ENCODE data around the gene TNRC6B.
A peak's percentile ranks its signal among the peaks of the same experiment; 100 is the strongest.
"Not testable (repeated sequence)": the region's sequence is repeated elsewhere in the genome, so short reads cannot be mapped to it uniquely, and the experiment has no call there.

Gene TNRC6B

DNA sequence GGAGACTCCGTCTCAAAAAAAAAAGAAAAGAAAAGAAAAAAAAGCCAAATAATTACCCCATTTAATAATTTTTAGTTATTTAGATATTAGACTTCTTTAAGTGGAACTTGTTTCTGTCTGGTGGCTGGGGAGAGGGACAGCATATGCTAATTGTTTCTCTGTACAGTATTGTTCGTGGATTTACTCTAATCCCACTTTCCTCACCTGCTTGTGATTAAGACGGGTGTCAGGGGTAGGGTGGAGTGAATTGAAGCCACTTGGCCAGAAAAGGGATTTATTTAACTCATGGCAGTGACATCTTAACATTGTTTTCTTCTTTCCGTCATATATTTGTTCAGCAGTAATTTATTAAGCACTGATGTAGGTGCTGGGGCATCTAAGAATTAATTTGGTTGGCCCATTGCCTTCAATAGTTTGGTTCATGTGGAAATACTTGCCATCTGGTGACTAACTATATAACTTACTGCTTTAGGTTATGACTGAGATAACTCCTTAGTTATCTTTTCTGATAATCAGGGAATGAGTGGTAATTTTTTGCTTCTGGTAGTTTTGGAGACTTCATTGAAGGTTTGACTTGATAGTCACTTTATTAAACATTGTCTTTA, 4.6 kb downstream of the TNRC6B start:
- no peak for DNase-seq (ENCODE audit: low spot score)

DNA sequence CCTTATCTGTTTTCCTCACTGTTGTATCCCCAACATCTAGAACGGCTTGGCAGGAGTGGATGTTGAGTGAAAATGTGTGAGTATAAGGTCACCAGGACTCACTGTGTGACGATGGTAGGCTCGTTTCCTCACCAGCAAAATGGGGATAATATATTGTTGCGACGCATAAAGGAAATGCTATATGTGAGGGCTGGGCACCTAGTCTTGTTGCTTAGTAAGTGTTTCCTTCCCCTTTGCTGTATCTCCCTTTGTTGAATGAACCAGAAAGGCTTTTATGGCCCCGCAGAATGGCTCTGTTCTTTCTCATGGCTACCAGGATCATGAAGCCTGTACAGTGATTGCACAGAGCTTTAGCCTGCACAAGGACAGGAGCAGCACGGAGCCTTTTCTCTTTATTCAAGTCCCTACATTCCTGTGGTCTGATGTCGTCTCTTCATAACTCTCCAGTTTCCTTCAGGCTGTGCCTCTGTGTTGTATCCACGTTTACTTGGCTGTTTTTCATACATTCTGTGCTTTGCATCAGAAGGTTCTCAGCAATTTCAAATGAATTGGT, 5.4 kb downstream of the TNRC6B start:
- DNase-seq (ENCODE audit: low spot score), result peak; percentile 28

DNA sequence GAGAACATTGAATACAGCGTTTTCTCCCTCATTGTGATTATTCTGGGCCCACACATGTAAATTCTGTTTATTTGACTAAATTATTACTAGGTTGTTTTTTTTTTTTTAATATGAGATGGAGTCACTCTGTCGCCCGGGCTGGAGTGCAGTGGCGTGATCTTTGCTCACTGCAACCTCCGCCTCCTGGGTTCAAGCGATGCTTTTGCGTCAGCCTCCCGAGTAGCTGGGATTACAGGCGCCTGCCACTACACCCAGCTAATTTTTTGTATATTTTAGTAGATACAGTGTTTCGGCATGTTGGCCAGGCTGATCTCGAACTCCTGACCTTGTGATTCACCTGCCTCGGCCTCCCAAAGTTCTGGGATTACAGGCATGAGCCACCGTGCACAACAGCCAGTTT, 5.9 kb downstream of the TNRC6B start:
- not testable (repeated sequence) for DNase-seq (ENCODE audit: low spot score)

GRCh38 chr22:40187389-40187788, 9.7 kb downstream of the TNRC6B start:
- no peak for DNase-seq (ENCODE audit: low spot score)

- DNase-seq (ENCODE audit: low spot score), result no peak
Measured at GRCh38 chr22:40189997-40190396, 12.3 kb downstream of the TNRC6B start.

DNA sequence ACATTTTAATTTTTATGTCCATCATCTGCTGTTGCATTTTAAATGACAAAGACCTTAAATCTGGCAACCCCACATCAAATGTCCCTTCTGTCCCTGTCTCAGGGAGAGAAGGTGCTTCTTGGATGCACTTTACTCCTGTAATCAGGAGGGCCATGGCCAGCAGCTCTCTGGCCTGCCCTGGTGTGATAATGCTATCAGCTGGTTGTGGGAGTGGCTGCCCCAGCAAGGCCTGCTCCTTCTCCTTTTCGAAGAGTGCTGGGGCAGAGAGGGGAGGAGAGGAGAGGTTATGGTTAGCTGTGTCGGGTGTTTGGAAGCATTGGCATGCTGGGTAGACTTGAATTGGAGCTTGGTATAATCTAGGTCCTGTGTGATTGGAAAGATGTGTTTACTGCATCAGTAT, 12.8 kb downstream of the TNRC6B start:
- no peak for DNase-seq (ENCODE audit: low spot score)

DNA sequence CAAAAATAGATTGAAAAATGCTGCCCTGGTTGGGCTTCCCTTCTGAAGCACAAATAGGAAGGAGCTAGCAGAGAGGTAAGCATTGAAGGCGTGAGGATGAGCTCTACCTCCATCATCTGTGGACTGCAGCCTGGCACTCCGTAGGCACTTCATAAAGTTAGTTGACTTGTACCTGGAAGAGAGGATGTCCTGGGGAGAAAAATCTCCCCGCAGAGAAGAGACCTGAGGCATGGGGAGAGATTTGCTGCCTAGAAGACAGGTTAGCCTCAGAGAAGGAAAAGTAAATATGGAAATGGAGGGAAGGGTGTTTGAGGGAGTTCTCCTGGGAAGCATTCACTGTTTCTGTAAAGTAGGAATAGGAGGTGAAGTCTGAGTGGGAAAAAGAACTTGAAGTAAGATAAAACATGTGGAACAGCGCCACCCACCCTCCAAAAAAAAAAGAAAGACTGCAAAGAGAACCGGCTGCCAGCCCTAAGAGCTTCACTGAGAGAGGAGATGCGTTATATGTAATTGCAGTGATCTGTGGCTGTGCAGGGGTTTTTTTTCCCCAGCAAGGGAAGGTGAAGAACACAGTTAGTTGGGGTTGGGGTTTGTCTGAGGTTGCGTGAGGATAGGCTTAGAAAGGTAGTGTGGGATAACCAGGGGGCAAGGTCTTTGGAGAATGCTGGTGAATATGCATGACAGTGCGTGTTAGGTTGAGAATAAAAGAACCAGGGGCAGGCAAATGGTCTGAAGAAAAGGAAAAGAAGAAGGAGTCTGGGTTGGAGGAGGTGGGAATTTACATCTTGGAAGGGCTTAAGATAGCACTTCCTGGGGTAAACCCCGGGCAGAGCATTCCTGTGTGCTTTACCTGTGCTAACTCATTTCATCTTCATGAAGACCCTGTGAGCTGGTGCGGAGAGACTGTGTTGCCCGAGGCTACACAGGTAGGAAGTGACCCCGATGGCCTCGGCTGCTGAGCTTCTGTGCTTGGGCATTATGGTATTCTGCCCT, 16.0 kb downstream of the TNRC6B start:
- no peak for DNase-seq (ENCODE audit: low spot score)

DNA sequence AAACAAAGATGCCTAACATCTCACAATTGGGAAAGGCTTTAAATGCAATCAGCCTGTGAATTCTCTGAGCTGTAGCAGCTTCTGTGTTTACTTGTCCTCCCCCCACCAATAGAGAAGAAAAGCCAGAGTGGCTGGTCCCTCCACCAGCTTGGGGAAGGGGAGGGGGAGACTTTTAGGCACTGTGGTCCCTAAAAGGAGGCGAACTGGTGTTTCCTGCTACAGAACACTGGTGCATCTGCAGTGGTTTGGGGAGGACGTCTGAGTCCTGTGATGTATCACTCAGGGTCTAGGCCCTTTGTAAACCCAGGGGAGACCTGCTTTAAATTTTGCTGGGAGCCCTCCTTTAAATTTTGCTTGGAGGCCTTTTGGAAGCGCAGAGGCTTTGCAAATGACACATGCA, 16.9 kb downstream of the TNRC6B start:
- DNase-seq (ENCODE audit: low spot score), result no peak

- peak; percentile 55 for DNase-seq (ENCODE audit: low spot score)
Measured at GRCh38 chr22:40196628-40197360, 19.1 kb downstream of the TNRC6B start.

DNA sequence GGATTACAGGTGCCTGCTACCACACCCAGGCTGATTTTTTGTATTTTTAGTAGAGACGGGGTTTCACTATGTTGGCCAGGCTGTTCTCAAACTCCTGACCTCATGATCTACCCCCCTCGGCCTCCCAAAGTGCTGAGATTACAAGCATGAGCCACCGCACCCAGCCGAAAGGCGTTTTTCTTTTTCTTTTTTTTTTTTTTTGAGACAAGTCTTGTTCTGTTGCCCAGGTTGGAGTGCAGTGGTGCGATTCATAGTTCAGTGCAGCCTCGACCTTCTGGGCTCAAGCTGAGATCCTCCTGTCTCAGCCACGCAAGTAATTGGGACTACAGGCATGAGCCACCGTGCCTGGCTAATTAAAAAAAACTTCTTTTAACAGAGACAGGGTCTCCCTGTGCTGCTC, 19.7 kb downstream of the TNRC6B start:
- not testable (repeated sequence) for DNase-seq (ENCODE audit: low spot score)

- no peak for DNase-seq (ENCODE audit: low spot score)
Measured at GRCh38 chr22:40198733-40199132, 21.0 kb downstream of the TNRC6B start.

DNA sequence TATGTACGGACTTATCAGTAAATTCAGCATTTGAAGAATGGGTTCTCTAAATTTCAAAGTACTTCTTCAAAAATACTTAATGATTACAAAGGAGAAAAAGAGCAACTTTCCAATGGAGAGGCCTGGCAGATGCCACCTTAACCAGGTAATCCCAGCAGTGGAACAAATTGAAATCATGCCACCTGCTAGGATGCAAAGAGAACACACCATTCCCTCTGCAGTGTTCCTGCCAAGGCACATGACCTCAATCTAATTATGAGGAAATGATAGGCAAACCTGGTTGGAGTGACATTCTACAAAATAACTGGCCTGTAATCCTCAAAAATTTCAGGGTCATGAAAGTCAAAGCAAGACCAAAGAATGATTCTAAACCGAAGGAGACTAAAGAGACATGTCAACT, 21.5 kb downstream of the TNRC6B start:
- DNase-seq (ENCODE audit: low spot score), result no peak

- DNase-seq (ENCODE audit: low spot score), result no peak
Measured at GRCh38 chr22:40199852-40200251, 22.1 kb downstream of the TNRC6B start.

GRCh38 chr22:40200795-40201530, 23.2 kb downstream of the TNRC6B start:
- no peak for DNase-seq (ENCODE audit: low spot score)

DNA sequence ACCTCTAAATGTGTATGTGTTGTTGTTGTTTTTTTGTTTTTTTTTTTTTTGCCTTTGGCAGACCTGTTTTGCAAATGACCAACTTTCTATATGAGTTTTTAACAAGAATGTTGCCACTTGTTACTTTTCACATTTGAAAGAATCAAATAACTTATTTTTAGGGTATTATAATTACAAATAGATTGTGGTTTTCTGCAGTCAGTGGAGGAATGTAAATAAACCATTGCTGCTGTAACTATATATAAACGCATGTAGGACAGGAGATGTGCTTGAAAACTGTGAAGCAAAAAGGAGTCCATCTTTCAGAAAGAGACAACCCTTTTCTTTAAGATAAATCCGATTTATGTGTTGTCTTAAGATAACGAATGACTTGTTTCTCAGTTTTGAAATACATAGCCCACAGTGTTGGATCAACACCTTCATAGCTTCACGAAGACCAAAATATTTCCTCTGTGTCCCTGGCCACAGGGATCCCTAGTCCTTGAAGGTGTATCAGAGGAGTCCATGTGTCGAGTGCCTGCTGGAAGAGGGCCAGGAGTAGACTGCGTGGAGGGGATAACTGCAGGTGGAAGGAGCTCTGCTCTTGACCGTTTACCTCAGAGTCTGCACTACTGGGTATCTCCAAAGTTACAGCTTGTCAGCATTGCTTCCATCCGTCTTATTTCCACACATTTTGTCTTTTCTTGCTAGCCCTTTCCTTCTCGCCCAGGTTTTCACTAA, 24.7 kb downstream of the TNRC6B start:
- DNase-seq (ENCODE audit: low spot score), result no peak

DNA sequence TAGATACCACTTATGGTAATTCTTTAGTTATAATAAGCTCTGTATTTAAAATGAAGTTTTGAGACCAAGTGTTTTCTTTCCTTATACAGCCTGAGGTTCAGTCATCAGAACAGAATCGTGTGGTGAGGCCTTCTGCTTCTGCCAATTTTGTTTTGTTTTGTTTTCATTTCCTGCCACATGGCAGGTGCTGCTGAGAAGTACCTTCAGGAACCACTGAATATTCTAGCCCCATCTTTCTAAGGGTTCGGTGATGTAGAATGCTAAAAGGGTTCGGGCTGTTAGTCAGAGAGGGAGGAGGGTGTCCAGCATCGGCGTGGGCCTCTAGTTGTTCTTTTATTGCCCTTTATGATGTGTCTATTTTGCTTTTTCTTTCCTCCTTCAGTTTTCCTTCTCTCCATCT, 25.8 kb downstream of the TNRC6B start:
- peak; percentile 74 for DNase-seq (ENCODE audit: low spot score)

- DNase-seq (ENCODE audit: low spot score), result no peak
Measured at GRCh38 chr22:40204321-40205116, 26.8 kb downstream of the TNRC6B start.

DNA sequence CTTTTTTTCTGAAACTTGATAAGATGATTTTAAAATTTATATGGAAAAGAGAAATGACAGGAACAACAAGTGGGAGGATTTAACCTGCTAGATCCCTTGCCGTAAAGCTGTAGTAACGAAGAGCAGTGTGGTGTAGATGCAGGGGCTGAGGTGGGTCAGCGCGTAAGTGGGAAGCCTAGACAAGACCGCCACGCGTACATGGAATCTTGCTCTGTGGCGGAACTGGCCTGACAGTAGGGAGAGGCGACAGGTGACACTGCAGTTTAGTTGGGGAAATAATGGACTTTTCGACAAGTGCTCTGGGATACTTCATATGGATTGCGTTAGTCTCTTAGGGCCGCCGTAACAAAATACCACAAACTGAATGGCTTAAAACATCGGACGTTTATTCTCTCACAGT, 28.8 kb downstream of the TNRC6B start:
- no peak for DNase-seq (ENCODE audit: low spot score)

DNA sequence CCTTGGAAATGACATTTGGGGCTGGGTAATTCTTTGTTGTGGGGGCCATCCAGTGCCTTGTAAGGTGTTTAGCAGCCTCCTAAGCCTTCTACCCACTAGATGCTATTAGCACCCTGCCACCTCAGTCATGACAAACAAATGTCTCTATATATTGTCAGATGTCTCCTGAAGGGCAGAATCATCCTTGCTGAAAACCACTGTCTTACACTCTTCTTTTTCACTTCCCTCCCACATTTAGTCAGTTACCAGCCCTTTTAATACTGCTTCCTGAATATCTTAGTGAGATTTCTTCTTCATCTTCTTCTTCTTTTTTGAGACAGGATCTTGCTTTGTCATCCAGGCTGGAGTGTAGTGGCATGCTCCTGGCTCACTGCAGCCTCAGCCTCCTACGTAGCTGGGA, 33.1 kb downstream of the TNRC6B start:
- peak; percentile 16 for DNase-seq (ENCODE audit: low spot score)

DNA sequence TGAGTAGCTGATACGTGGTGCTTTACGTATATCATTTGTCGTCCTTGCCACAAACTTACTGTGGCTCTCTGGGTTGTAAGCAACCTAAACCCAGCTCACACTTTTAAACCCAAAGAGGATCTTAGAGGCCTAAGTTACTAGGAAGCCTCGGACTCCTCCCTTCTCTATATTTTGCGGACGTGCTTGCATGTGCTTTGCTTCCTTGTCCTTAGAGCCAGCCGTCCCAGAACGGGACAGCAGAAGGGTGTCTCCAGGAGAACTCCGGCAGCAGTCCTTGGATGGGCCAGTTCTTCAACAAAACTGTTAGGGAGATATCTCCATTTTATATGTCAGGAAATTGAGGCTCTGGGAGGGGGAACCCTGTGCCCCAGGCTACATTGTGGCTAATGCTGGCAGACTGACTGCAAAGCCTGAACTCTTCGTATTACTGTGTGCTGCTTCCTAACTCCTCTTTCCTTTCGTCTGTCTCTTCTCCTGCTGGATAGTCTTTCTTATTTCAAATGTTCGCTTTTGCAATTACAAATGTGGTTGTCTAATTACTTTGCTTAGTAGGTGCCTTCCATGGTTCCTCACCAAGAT, 33.8 kb downstream of the TNRC6B start:
- DNase-seq (ENCODE audit: low spot score), result no peak

All from CD4-positive, alpha-beta T cell treated with Interleukin-2 at 100 ng/mL for 4 hours (primary cell).